SHP77 (cell line): ENCODE measurements around the gene TMCC3.
A peak's percentile ranks its signal among the peaks of the same experiment; 100 is the strongest.

Source experiments
- DNase-seq, 2 experiments: peaks; one replicate each; lab custom pipeline; 2025; lab: John Stamatoyannopoulos, UW

TMCC3 gene

DNA sequence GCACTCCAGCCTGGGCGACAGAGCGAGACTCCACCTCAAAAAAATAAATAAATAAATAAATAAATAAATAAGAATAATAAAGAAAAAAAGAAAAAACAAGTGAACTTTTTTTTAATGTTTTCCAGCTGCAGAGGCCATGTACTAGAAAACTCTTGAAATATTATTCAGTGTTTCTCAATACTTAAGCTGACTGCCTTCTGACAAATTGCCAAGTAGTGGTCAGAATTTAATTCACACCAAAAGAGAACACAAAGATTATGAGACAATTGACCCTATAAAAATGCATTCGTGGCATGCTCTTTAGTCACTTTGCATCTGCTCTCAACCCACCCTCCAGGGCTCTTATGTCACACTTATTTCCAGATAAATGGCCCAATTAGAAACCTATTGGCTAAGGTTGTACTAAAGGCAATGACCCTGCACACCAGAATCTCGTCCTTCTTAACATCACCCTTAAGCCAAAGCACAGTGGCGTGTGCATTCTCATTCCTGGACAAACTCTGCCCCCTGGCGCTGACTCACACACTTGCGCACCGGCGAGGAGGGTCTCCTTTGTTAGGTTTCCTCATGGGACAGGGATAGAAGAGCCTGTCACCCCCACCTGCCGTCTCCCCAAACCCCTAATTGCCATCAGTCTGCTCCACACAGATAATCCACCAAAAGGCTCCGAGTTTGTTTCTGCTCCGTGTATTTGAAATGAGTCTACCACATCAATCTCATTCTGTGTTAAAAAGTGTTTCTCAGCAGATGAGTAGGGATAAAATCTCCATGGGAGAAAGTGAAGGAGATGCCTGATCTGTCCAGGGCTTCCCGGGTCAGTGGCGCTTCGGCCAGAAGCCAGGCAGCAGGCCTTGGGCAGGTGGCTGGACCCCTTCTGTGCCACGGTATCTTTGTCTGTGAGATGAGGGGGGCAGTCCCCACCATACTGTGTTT is 117.6 kb downstream of the TMCC3 start:
- peak; percentile 49 to 56 for DNase-seq

- DNase-seq = no peak
Observed at GRCh38 chr12:94531196-94531720, 119.1 kb downstream of the TMCC3 start.

DNA sequence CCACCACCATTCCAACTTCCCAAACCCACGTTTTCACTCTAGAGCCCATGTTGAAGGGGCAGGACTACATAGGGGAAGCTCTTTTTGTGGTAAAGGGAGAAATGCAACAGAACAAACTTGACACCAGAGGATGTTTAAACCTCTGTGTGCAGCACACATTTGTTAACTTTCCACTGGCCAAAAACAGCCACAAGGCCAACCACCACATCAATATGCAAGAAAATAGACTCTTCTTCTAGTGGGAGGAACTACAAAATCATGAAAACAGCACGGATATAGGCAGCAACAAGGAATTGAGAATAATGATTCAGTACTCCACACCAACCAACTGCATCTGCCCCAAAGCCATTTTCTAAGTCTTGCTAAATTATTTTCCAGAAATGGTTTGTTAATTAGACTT is 124.4 kb downstream of the TMCC3 start:
- DNase-seq = no peak
